Caco-2 (cell line): ENCODE measurements around the gene NFATC2. TPM values are rescaled to one million over a fixed set of nuclear protein-coding genes. Genes with fewer than 3 reads are reported as not detected.

Experiments used
- BruUV-seq: library from RNA; stranded (reverse); fragments of 400-500 nt; replicated peaks from 2 replicates; lab custom pipeline; 2021; lab: Mats Ljungman, UMichigan
- CTCF ChIA-PET: fragments of 300-600 bp; sonication (Branson Sonifier 250); formaldehyde crosslinking; loops from one replicate; lab custom pipeline; 2022; ENCODE audit warnings: antibody characterized with exemption; lab: Charles Lee
- POLR2A ChIA-PET: fragments of 300-600 bp; sonication (Branson Sonifier 250); formaldehyde crosslinking; loops from one replicate; lab custom pipeline; 2022; ENCODE audit warnings: antibody characterized with exemption; lab: Charles Lee
- DNase-seq, 2 experiments: peaks; one replicate each; pipeline versions ENCODE4 v3.0.0 to v3.0.0-alpha.2; 2020 to 2022
- H3K27me3 ChIP-seq: replicated peaks from 2 replicates; pipeline ENCODE4 v1.6.0; 2011; ENCODE audit warnings: low read length; ENCODE audit not compliant: control insufficient read depth, insufficient read depth
- H3K36me3 ChIP-seq: 2 replicates; pipeline ENCODE4 v1.5.1; 2011; ENCODE audit warnings: low read length; ENCODE audit not compliant: control insufficient read depth, insufficient read depth
- H3K4me1 ChIP-seq: fragments of 250-450 bp; sonication (Bioruptor Pico); 2 replicates; pipeline ENCODE4 v1.5.1; 2020; ENCODE audit warnings: mild to moderate bottlenecking
- H3K4me3 ChIP-seq: 2 replicates; pipeline ENCODE4 v1.5.1; 2011; ENCODE audit warnings: low read depth, mild to moderate bottlenecking, control low read depth, low read length
- H3K9me3 ChIP-seq: fragments of 250-450 bp; sonication (Bioruptor Pico); 2 replicates; pipeline ENCODE4 v1.5.1; 2020; ENCODE audit warnings: mild to moderate bottlenecking, moderate library complexity
- H3K27ac Mint-ChIP-seq: one replicate; pipeline ENCODE4 v1.8.0; 2022; ENCODE audit warnings: mixed read lengths; ENCODE audit not compliant: unreplicated experiment
- H3K27me3 Mint-ChIP-seq: one replicate; pipeline ENCODE4 v1.8.0; 2022; ENCODE audit warnings: mixed read lengths; ENCODE audit not compliant: insufficient read depth, unreplicated experiment
- H3K36me3 Mint-ChIP-seq: one replicate; pipeline ENCODE4 v1.8.0; 2022; ENCODE audit warnings: mild to moderate bottlenecking, mixed read lengths; ENCODE audit not compliant: insufficient read depth, unreplicated experiment
- H3K4me1 Mint-ChIP-seq: one replicate; pipeline ENCODE4 v1.8.0; 2022; ENCODE audit warnings: low read depth, mixed read lengths; ENCODE audit not compliant: unreplicated experiment
- H3K4me3 Mint-ChIP-seq: one replicate; pipeline ENCODE4 v1.8.0; 2022; ENCODE audit warnings: mild to moderate bottlenecking, moderate library complexity, mixed read lengths; ENCODE audit not compliant: unreplicated experiment
- H3K9me3 Mint-ChIP-seq: one replicate; pipeline ENCODE4 v1.8.0; 2022; ENCODE audit warnings: mixed read lengths; ENCODE audit not compliant: unreplicated experiment
- intact Hi-C: fragments of 100-400 bp; cut with micrococcal nuclease; formaldehyde crosslinking; loops from one replicate; pipeline ENCODE4 v1.10.0; 2022; ENCODE audit not compliant: unreplicated experiment
- total RNA-seq: library from RNA; stranded (reverse); gene quantifications from 2 replicates; pipeline ENCODE4 v1.2.3, GENCODE V29; 2022
- TF ChIP-seq, protein P1 (sequence below), 2 experiments: fragments of 200-600 bp in 1 of 2; IDR thresholded peaks; 1 replicate in 1 of 2; 2 replicates in 1 of 2; pipeline versions ENCODE4 v1.5.1 to v1.8.0; 2011 to 2022; ENCODE audit warnings: antibody characterized with exemption in 1 of 2, control low read depth in 1 of 2, inconsistent platforms in 1 of 2, low read depth in 1 of 2, low read length in 1 of 2, mild to moderate bottlenecking in 1 of 2, moderate library complexity in 1 of 2; ENCODE audit not compliant: insufficient read depth in 1 of 2, severe bottlenecking in 1 of 2, unreplicated experiment in 1 of 2

NFATC2 gene
- total RNA-seq, 1 experiment from 2014 or later = 20.8 TPM

DNA sequence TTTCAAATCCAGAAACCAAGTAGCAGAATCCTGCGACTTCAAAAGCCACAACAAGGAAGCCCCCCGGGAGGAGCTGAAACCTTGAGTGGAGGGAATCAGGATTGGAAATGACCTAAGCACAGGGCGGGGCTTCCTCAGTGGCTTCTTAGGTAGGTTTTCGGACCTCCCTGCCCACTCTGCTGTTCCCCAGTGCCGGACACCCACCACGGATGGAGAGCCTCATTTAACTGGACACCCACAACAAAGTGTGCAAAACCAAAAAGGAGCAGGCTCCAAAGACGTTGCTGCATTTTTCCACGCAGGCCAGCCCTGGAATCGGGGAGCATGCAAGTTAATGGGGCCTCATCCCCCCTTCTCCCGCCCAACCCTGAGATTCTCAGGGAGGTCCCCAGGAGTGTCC is 144.4 kb downstream of the NFATC2 start:
- Mint-ChIP-seq H3K4me3 (no peak overlapping the region), H3K36me3 (no peaks in the 10 kb centered on the region), H3K4me1 (no peaks in the 10 kb centered on the region), H3K27me3 (no peaks in the 10 kb centered on the region), H3K27ac (no peak overlapping the region), H3K9me3 (no peaks in the 10 kb centered on the region)
- H3K27me3 ChIP-seq = no peaks in the 10 kb centered on the region
- intact Hi-C loops = no loop called here
- no peaks in the 10 kb centered on the region for H3K9me3 ChIP-seq
- POLR2A ChIA-PET = no interaction called here
- no TSS peak for BruUV-seq
- CTCF ChIA-PET = interaction anchor here (0.6 kb wide), 1 partner anchor 312 kb away, joined by 4 read pairs; no protein-coding TSS in a partner anchor
- 0 out of 2 replicates have a peak, but pooled peaks cover 7% of the 10 kb centered on the region for H3K4me1 ChIP-seq
- H3K36me3 ChIP-seq = no peaks in the 10 kb centered on the region
- no peak overlapping the region for H3K4me3 ChIP-seq
- TF ChIP-seq, protein P1, sequence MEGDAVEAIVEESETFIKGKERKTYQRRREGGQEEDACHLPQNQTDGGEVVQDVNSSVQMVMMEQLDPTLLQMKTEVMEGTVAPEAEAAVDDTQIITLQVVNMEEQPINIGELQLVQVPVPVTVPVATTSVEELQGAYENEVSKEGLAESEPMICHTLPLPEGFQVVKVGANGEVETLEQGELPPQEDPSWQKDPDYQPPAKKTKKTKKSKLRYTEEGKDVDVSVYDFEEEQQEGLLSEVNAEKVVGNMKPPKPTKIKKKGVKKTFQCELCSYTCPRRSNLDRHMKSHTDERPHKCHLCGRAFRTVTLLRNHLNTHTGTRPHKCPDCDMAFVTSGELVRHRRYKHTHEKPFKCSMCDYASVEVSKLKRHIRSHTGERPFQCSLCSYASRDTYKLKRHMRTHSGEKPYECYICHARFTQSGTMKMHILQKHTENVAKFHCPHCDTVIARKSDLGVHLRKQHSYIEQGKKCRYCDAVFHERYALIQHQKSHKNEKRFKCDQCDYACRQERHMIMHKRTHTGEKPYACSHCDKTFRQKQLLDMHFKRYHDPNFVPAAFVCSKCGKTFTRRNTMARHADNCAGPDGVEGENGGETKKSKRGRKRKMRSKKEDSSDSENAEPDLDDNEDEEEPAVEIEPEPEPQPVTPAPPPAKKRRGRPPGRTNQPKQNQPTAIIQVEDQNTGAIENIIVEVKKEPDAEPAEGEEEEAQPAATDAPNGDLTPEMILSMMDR (IDR thresholded peaks at IDR 0.05; ENCODE audit: insufficient read depth in 1 of 2, low read depth in 1 of 2, low read length in 1 of 2, severe bottlenecking in 1 of 2, unreplicated experiment in 1 of 2) = no peak
- DNase-seq = no peak

DNA sequence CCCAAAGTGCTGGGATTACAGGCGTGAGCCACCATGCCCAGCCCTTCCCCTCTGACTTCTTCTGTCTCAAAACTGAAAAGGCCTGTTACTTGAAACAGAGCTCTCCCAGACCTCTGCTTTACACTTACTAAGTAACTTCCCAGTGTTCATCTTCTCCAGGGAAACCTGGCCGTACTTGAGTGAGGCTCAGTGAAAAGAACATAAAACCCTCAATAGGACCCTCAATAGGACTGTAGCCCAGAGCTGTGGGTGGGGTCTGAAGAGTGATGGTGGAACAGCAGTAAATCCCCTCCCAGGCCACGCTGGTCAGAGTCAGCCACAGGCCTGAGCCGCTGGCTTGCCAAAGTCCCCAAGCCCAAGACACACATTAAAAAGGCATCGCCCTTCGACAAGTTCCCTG is 145.4 kb downstream of the NFATC2 start:
- TF ChIP-seq, protein P1 (IDR thresholded peaks at IDR 0.05; ENCODE audit: insufficient read depth in 1 of 2, low read depth in 1 of 2, low read length in 1 of 2, severe bottlenecking in 1 of 2, unreplicated experiment in 1 of 2) = no peak
- H3K27me3 Mint-ChIP-seq = no peaks in the 10 kb centered on the region
- Histone ChIP-seq H3K36me3 (no peaks in the 10 kb centered on the region), H3K9me3 (no peaks in the 10 kb centered on the region), H3K4me3 (no peak overlapping the region), H3K27me3 (no peaks in the 10 kb centered on the region), H3K4me1 (0 out of 2 replicates have a peak, but pooled peaks cover 7% of the 10 kb centered on the region)
- H3K36me3 Mint-ChIP-seq = no peaks in the 10 kb centered on the region
- CTCF ChIA-PET = no interaction called here
- H3K4me1 Mint-ChIP-seq = no peaks in the 10 kb centered on the region
- H3K9me3 Mint-ChIP-seq = no peaks in the 10 kb centered on the region
- no TSS peak for BruUV-seq
- H3K27ac Mint-ChIP-seq = no peak overlapping the region
- intact Hi-C loops = no loop called here
- H3K4me3 Mint-ChIP-seq = no peak overlapping the region
- no peak for DNase-seq
- POLR2A ChIA-PET = no interaction called here

DNA sequence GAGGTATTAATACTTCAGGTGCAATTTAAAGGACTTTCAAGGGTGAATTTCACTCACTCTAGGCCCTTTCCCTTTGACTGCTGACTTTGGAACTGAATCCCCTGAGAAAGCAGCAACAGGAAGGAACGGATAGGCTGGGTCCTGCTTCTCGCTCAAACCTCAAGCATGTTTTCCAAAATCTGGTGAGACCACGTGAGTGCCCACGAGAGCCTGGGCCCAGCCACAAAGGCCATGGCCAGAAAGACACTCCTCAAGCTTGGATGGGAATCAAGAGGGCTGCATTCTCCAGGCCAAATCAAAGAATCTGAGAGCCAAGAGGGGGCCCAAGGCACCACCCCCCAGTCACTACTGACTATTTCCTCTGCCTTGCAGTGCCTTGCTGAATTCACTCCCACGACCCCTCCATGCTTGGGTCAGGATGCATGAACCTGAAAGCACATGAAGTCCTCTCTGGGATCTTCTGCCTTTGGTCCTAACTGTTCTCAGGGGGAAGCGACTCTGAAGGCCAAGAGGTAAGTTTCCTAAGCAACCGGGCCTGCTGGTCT is 146.1 kb downstream of the NFATC2 start:
- no peak for DNase-seq
- Mint-ChIP-seq H3K4me3 (no peak overlapping the region), H3K27ac (no peak overlapping the region), H3K27me3 (no peaks in the 10 kb centered on the region), H3K36me3 (no peaks in the 10 kb centered on the region), H3K4me1 (no peaks in the 10 kb centered on the region), H3K9me3 (no peaks in the 10 kb centered on the region)
- TF ChIP-seq, protein P1 (IDR thresholded peaks at IDR 0.05; ENCODE audit: insufficient read depth in 1 of 2, low read depth in 1 of 2, low read length in 1 of 2, severe bottlenecking in 1 of 2, unreplicated experiment in 1 of 2) = no peak
- Histone ChIP-seq H3K36me3 (no peaks in the 10 kb centered on the region), H3K4me3 (no peak overlapping the region), H3K27me3 (no peaks in the 10 kb centered on the region), H3K4me1 (0 out of 2 replicates have a peak, but pooled peaks cover 7% of the 10 kb centered on the region), H3K9me3 (no peaks in the 10 kb centered on the region)
- POLR2A ChIA-PET = no interaction called here
- BruUV-seq = no TSS peak
- intact Hi-C loops = no loop called here
- CTCF ChIA-PET = no interaction called here
